HepG2 (cell line): ENCODE results near the gene ZNF628. TPM values are rescaled to one million over a fixed set of nuclear protein-coding genes. Genes with fewer than 3 reads are reported as not detected.

ENCODE experiments used
- ATAC-seq: fragments of 200-7000 bp; cut with Tn5 transposase; 3 replicates; pipeline ENCODE4 v1.9.1; 2020; ENCODE audit warnings: mild to moderate bottlenecking, moderate library complexity
- BruUV-seq: library from RNA; stranded (reverse); fragments of 400-500 nt; replicated peaks from 2 replicates; lab custom pipeline; 2021; lab: Mats Ljungman, UMichigan
- CTCF ChIA-PET: fragments of 300-600 bp; formaldehyde crosslinking; extraction: SDS; loops from one replicate; lab custom pipeline; 2021; ENCODE audit warnings: low total read pairs, inconsistent platforms, low intra/inter-chr PET ratio; lab: Yijun Ruan, JAX
- POLR2A ChIA-PET: fragments of 350-600 bp; sonication (Branson Sonifier 250); formaldehyde crosslinking; loops from one replicate; lab custom pipeline; 2020; ENCODE audit warnings: antibody characterized with exemption, inconsistent platforms; lab: Yijun Ruan, JAX
- DNase-seq: peaks from one replicate; pipeline ENCODE4 v3.0.0-alpha.2; 2015; ENCODE audit warnings: low spot score
- FAIRE-seq: peaks from 3 replicates; lab custom pipeline; 2011; peaks lifted over from hg19 to GRCh38; lab: Jason Lieb, UNC
- H2AFZ ChIP-seq: one replicate; pipeline ENCODE4 v1.6.1; 2011; ENCODE audit warnings: low read length, inconsistent platforms
- H3K27ac ChIP-seq: fragments of 300-600 bp; 3 replicates; pipeline ENCODE4 v1.8.0; 2011; ENCODE audit warnings: mixed run types, mild to moderate bottlenecking, mixed read lengths, low read length, inconsistent platforms; ENCODE audit not compliant: insufficient read depth; ENCODE audit errors: extremely low read length
- H3K27me3 ChIP-seq, 2 experiments: fragments of 200-600 bp in 1 of 2; 2 replicates in 1 of 2; 3 replicates in 1 of 2; pipeline versions ENCODE4 v1.6.0 to v1.8.0; 2011; ENCODE audit warnings: low read length in 2 of 2, mild to moderate bottlenecking in 2 of 2, moderate library complexity in 2 of 2, inconsistent platforms in 1 of 2; ENCODE audit not compliant: insufficient read depth in 2 of 2, control insufficient read depth in 1 of 2
- H3K36me3 ChIP-seq, 2 experiments: fragments of 200-600 bp in 1 of 2; replicated peaks in 1 of 2; 2 replicates in 1 of 2; 3 replicates in 1 of 2; pipeline versions ENCODE4 v1.5.1 to v1.8.0; 2011; ENCODE audit warnings: low read length in 2 of 2, inconsistent platforms in 1 of 2; ENCODE audit not compliant: insufficient read depth in 2 of 2, control insufficient read depth in 1 of 2
- H3K4me1 ChIP-seq: 2 replicates; pipeline ENCODE4 v1.5.1; 2012; ENCODE audit warnings: low read length, inconsistent platforms; ENCODE audit not compliant: insufficient read depth
- H3K4me2 ChIP-seq: 2 replicates; pipeline ENCODE4 v1.6.0; 2011; ENCODE audit warnings: low read depth, low read length, inconsistent platforms
- H3K4me3 ChIP-seq, 3 experiments: fragments of 200-600 bp in 1 of 3; sonication (generic), shearing (Covaris generic) in 1 of 3; replicated peaks in 1 of 3; 2 replicates each; pipeline ENCODE4 v1.5.1; 2011 to 2016; ENCODE audit warnings: low read length in 3 of 3, inconsistent platforms in 2 of 3, low read depth in 2 of 3, mild to moderate bottlenecking in 2 of 3, control low read depth in 1 of 3, mixed read lengths in 1 of 3; ENCODE audit not compliant: insufficient read depth in 1 of 3
- H3K79me2 ChIP-seq: one replicate; pipeline ENCODE4 v1.6.1; 2011; ENCODE audit warnings: low read length, inconsistent platforms; ENCODE audit not compliant: insufficient read depth
- H3K9ac ChIP-seq: 2 replicates; pipeline ENCODE4 v1.6.0; 2011; ENCODE audit warnings: mild to moderate bottlenecking, low read depth, low read length, inconsistent platforms; ENCODE audit not compliant: insufficient read depth
- H3K9me3 ChIP-seq: 2 replicates; pipeline ENCODE4 v1.5.1; 2012; ENCODE audit warnings: mild to moderate bottlenecking, low read length
- H4K20me1 ChIP-seq: 2 replicates; pipeline ENCODE4 v1.6.0; 2011; ENCODE audit warnings: inconsistent platforms, mild to moderate bottlenecking, low read length, moderate library complexity; ENCODE audit not compliant: insufficient read depth
- CREB3 ChIP-seq: sonication (generic); formaldehyde crosslinking; IDR thresholded peaks from 2 replicates; pipeline ENCODE4 v1.5.0; 2020; ENCODE audit warnings: missing genetic modification reagents
- HNRNPL ChIP-seq: fragments of 200-400 bp; formaldehyde crosslinking; IDR thresholded peaks from 2 replicates; pipeline ENCODE4 v1.6.1; 2017; ENCODE audit warnings: mild to moderate bottlenecking, low read depth, low read length
- NCOA5 ChIP-seq: sonication (generic); formaldehyde crosslinking; IDR thresholded peaks from 2 replicates; pipeline ENCODE4 v1.4.0; 2020; ENCODE audit warnings: missing genetic modification reagents
- PRDM4 ChIP-seq: sonication (generic); formaldehyde crosslinking; IDR thresholded peaks from 2 replicates; pipeline ENCODE4 v1.9.0; 2021; ENCODE audit warnings: missing genetic modification reagents, borderline replicate concordance
- PREB ChIP-seq: sonication (generic); formaldehyde crosslinking; IDR thresholded peaks from 2 replicates; pipeline ENCODE4 v1.4.0; 2020; ENCODE audit warnings: missing genetic modification reagents
- ZC3H4 ChIP-seq: sonication (generic); formaldehyde crosslinking; IDR thresholded peaks from 2 replicates; pipeline ENCODE4 v1.4.0; 2020; ENCODE audit warnings: missing genetic modification reagents, borderline replicate concordance
- ZNF558 ChIP-seq: sonication (generic); formaldehyde crosslinking; IDR thresholded peaks from 2 replicates; pipeline ENCODE4 v1.9.0; 2022; ENCODE audit warnings: mild to moderate bottlenecking, missing genetic modification reagents, borderline replicate concordance
- ZNF749 ChIP-seq: sonication (generic); formaldehyde crosslinking; IDR thresholded peaks from 2 replicates; pipeline ENCODE4 v1.8.0; 2022; ENCODE audit warnings: mild to moderate bottlenecking, missing genetic modification reagents, moderate library complexity, borderline replicate concordance
- ZNF770 ChIP-seq: sonication (generic); formaldehyde crosslinking; IDR thresholded peaks from 2 replicates; pipeline ENCODE4 v1.5.0; 2020; ENCODE audit warnings: mild to moderate bottlenecking, missing genetic modification reagents
- WGBS: methylation state at CpG from one replicate; pipeline ENCODE4 v1.1.6; 2017; ENCODE audit warnings: low lambda C conversion rate; 5-methylcytosine and 5-hydroxymethylcytosine counted together
- in situ Hi-C: cut with HindIII; loops from 2 replicates; pipeline ENCODE4 v1.10.0; 2017; ENCODE audit warnings: low pct_unique_long_range_greater_than_20kb; ENCODE audit not compliant: extremely low pct_ligation_motif_present
- intact Hi-C: fragments of 100-400 bp; cut with micrococcal nuclease; formaldehyde crosslinking; loops from one replicate; pipeline ENCODE4 v1.10.0; 2022; ENCODE audit not compliant: unreplicated experiment
- polyA plus RNA-seq, 8 experiments: library from polyadenylated mRNA; depleted of rRNA in 3 of 8; stranded (reverse) in 7 of 8; unstranded in 1 of 8; fragments of >200 nt; fragmentation: Illumina TruSeq in 4 of 8; extraction: Trizol in 4 of 8; gene quantifications; 2 replicates each; pipeline versions ENCODE4 v1.2.1 to v1.2.3, GENCODE V29; 2011 to 2016; ENCODE audit warnings: low read depth in 4 of 8, missing spikeins in 1 of 8, mixed read lengths in 1 of 8; ENCODE audit not compliant: insufficient read depth in 1 of 8
- total RNA-seq, 5 experiments: library from RNA; depleted of rRNA; stranded (reverse); fragments of >200 nt; fragmentation: Illumina TruSeq; extraction: Trizol; gene quantifications; 2 replicates each; pipeline ENCODE4 v1.2.3, GENCODE V29; 2016; ENCODE audit warnings: low read depth in 1 of 5

The ZNF628 gene
- total and polyA plus RNA-seq, 2 of the 13 experiments (the other 11 are each of a cell fraction or from before 2014, with no cell fraction given): 0.54 to 1.2 TPM

GRCh38 chr19:55434356-55434919 lies 42.0 kb upstream of the ZNF628 start (continued):
- TF ChIP-seq PRDM4 (CRISPR knock-in tag) (no peak), ZNF749 (CRISPR knock-in tag) (no peak), ZC3H4 (CRISPR knock-in tag) (no peak), ZNF770 (no peak), ZNF558 (CRISPR knock-in tag) (no peak)

GRCh38 chr19:55435020-55435419 lies 41.4 kb upstream of the ZNF628 start:
- H2AFZ ChIP-seq: no peak overlapping the region
- no TSS peak for BruUV-seq
- DNase-seq (no peak), ATAC-seq (no peak), FAIRE-seq (peak; percentile 68)
- POLR2A ChIA-PET: no interaction called here
- no peaks in the 10 kb centered on the region for H3K79me2 ChIP-seq
- no peak overlapping the region for H3K4me3 ChIP-seq
- in situ Hi-C loops: no loop called here
- no peaks in the 10 kb centered on the region for H3K36me3 ChIP-seq
- 58% methylated on average over 4 of the region's 4 CpGs for WGBS
- no peaks in the 10 kb centered on the region for H3K9me3 ChIP-seq
- intact Hi-C loops: no loop called here
- no peaks in the 10 kb centered on the region for H3K4me1 ChIP-seq
- no peaks in the 10 kb centered on the region for H4K20me1 ChIP-seq
- peaks cover under 1 to 2% of the 10 kb centered on the region in 2 experiments; a peak in 2 of 5 replicates for H3K27me3 ChIP-seq
- no peak overlapping the region for H3K4me2 ChIP-seq
- no peak overlapping the region for H3K27ac ChIP-seq
- no peak overlapping the region for H3K9ac ChIP-seq
- CTCF ChIA-PET: no interaction called here
- TF ChIP-seq NCOA5 (CRISPR knock-in tag): no peak
- TF ChIP-seq PREB: no peak
- TF ChIP-seq CREB3 (CRISPR knock-in tag): no peak
- TF ChIP-seq HNRNPL: 0 out of 2 replicates have a peak, but pooled peaks have one; percentile 29
